ENCODE results near the gene CDH20. TPM values are rescaled to one million over a fixed set of nuclear protein-coding genes. Genes with fewer than 3 reads are reported as not detected.

Gene CDH20
- total RNA-seq, 4 donors from 2014 or later = 1.4 to 17.7 (median 5.1) TPM; not detected in 1

- no peak for TF ChIP-seq CTCF (IDR thresholded peaks at IDR 0.05; ENCODE audit: low read depth)
Observed at GRCh38 chr18:61530681-61531080, 197.5 kb downstream of the CDH20 start.

- no peak for TF ChIP-seq CTCF (IDR thresholded peaks at IDR 0.05; ENCODE audit: low read depth)
Observed at GRCh38 chr18:61531182-61531581, 198.0 kb downstream of the CDH20 start.

DNA sequence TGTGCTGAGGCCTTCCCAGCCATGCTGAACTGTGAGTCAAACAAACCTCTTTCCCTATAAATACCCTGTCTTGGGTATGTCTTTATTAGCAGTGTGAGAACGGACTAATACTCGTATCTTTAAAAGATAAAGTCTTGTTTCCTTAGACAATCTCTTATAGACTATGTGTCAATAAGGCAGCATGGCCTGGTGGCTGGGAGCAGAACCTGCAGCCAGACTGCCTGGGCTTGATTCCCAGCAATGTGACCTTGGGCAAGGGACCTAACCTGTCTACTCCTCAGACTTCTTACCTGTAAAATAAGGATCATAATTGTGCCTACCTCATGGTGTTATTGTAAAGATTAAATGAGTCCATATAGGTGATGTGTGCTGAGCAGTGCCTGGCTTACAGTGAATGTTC lies 198.7 kb downstream of the CDH20 start:
- TF ChIP-seq CTCF (IDR thresholded peaks at IDR 0.05; ENCODE audit: low read depth) = no peak

- TF ChIP-seq CTCF (IDR thresholded peaks at IDR 0.05; ENCODE audit: low read depth) = no peak
Observed at GRCh38 chr18:61535401-61535800, 202.2 kb downstream of the CDH20 start.

DNA sequence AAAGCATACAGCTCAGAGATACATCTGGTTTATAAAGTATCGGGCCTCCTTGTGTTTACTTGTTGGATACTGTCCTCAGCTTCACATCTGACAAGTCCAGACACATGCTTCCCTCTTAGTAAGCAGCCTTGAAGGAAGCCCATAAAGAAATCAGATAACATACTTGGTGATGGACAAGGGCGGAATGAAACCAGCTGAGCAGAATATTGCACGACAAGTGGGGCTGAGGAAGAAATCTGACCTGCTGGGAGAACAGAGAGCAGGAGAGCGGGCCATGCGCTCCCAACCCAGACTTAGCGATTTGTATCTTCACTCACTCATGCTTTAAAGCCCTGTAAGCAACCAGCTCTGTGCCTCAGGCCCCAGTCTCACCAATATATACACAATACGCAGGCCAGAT lies 208.4 kb downstream of the CDH20 start:
- TF ChIP-seq CTCF (IDR thresholded peaks at IDR 0.05; ENCODE audit: low read depth) = no peak

- TF ChIP-seq CTCF (IDR thresholded peaks at IDR 0.05; ENCODE audit: low read depth) = no peak
Observed at GRCh38 chr18:61542596-61542995, 209.4 kb downstream of the CDH20 start.

GRCh38 chr18:61543518-61543917 lies 210.3 kb downstream of the CDH20 start:
- TF ChIP-seq CTCF (IDR thresholded peaks at IDR 0.05; ENCODE audit: low read depth) = no peak

All from subcutaneous adipose tissue (tissue), 4 donors.